Amygdala (tissue), 56 donors: Measurements from ENCODE around the gene OR4D2.

Experiments used
- DNase-seq, 56 donors: peaks; one replicate each; lab custom pipeline; 2025; lab: John Stamatoyannopoulos, UW

Gene OR4D2

GRCh38 chr17:58205936-58206335 is 39.2 kb downstream of the OR4D2 start:
- DNase-seq = no peak

DNA sequence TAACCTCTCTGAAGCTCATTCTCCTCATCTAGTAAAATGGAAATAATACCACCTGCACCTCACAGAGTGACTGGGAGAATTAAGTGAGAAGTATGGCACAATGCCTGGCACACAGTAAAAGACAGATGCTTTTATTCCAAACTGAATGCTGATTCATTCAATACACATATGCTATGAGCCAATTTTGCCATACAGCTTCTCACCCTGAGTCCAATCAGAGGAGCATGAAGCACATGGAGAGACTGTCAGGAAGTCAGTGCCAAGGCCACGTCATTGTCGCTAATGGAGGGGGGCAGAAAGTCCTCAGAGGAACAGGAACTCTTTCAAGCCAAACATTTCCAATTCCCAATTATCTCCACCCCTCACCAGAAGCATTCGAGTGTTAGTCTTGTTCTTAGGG is 40.7 kb downstream of the OR4D2 start:
- peak in 1 of 56 donors; percentile 7 for DNase-seq

DNA sequence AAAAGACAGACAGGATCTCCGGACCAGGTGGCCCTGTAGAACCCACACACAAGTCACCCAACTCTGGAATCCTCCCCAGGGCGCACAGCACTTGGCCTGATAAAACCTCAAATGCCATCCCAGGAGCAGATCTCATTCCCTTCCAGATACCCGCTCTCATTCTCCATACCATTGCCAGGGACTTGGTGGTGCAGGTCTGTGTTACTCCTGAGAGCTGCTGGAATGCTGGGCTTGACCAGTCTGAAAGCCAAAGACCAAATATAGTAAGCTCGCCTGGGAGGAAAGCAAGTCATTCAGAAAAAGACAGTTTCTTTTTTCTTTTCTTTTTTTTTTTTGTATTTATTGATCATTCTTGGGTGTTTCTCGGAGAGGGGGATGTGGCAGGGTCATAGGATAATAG is 41.6 kb downstream of the OR4D2 start:
- no peak for DNase-seq

- no peak for DNase-seq
These were observed 44.1 kb downstream of the OR4D2 start for GRCh38 chr17:58210922-58211321.

DNA sequence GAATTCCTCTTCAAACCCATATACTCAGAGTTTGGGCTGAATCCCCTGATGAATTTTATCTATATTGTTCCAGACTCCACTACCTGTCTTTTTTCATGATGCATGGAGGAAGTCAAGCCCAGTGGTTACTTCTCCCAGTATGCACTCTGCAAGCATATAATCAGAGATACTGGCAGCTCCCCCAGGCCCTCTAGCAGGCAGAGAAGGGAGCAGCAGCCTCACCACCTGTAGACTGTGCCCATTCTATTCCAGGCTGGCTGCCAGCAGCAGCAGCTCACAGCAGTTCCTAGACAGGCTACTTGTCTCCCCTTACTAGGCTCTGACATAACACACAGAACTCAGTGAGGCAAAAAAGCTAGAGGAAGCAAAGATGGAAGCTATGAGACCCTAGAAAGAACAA is 48.9 kb downstream of the OR4D2 start:
- DNase-seq = no peak

- no peak for DNase-seq
These were observed 51.0 kb downstream of the OR4D2 start for GRCh38 chr17:58217766-58218165.

DNA sequence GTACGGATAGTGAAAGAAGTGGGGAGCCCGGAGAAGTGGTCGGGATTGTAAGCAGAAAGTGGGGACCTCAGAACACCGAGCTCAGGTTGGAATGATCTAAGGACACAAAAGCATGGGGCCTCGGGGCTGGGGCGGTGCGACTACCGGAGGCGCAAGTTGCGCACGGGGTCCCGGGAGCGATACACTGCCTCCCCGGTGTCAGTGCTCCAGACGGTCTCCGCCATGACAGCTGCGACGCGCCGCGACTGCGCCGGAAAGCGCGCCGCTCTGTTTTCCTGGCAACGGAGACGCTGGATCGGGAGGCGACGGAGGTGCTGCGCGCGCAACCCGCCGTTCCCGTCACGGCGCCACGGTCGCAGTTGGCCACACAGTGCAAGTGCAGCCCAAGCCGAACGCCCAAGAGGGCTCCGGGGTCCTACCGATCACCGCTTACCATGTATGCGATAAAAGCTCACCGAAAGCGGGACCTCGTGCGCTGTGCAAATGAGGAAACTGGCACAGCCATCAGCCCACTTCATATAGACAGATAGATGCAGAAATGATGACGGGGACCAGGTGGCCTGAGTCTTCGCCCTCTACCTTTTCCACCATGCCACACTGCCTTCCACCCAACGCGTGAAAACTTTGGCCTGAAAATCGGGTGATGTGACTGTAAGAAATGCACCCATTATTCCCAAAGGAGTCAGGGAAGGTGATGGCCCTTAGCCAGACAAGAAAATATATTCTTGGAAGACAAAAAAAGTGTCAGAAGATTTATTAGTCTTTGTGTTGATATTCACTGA is 52.4 kb downstream of the OR4D2 start, which contains the start of gene MKS1:
Gene MKS1 (minus strand): TSS at position 249 of the 782 bp plus-strand sequence. CDS start 25 bp downstream, at position 224.
- peak; percentile 53 to 98 (median 88) for DNase-seq

DNA sequence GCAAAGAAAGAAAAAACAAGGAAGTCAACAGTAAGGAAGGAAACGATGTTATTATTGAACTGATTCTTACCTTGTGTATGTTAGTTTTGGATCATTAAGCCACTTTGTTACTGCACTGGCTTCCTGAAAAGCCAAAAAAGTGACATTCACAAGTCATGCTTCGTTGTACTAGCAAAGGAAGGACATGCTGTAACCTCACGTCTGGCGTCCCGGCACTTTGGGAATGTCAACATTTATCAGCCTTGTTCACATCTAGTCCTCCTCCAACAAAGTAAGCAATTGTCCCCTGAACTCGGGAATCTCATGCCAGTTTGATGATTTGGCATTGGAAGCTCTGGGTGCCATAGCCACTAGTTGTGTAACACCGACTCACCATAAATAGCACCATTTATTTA is 53.0 kb downstream of the OR4D2 start:
- no peak for DNase-seq
